OCI-LY7 (cell line): ENCODE data around the gene DROSHA.
"Not testable (repeated sequence)": the region's sequence is repeated elsewhere in the genome, so short reads cannot be mapped to it uniquely, and the experiment has no call there.

Experiments used
- CTCF ChIP-seq: fragments of 200-600 bp; sonication (generic); conservative IDR thresholded peaks from 2 replicates; pipeline ENCODE4 v1.5.1; 2014; ENCODE audit warnings: mild to moderate bottlenecking, antibody characterized with exemption, low read length, moderate library complexity, mixed read lengths
- EZH2phosphoT487 ChIP-seq: fragments of 200-600 bp; sonication (generic); IDR thresholded peaks from 2 replicates; pipeline ENCODE4 v1.6.1; 2018; ENCODE audit warnings: low read depth, borderline replicate concordance, mild to moderate bottlenecking, mixed run types, antibody characterized with exemption, low read length, moderate library complexity, mixed read lengths

- TF ChIP-seq CTCF, EZH2phosphoT487: not testable (repeated sequence)
Measured at GRCh38 chr5:31566362-31566761, 34.5 kb upstream of the DROSHA start.
